Breast epithelium (tissue), 3 donors: ENCODE results near the gene WDR44.

Source experiments
- CTCF ChIP-seq, 3 donors: fragments of 450-650 bp; IDR thresholded peaks; one replicate each; pipeline ENCODE4 v1.5.1; 2016 to 2017; ENCODE audit warnings: antibody characterized with exemption in 3 of 3, mild to moderate bottlenecking in 3 of 3, moderate library complexity in 3 of 3
- POLR2A ChIP-seq: fragments of 450-650 bp; IDR thresholded peaks from one replicate; pipeline ENCODE4 v1.6.1; 2016; ENCODE audit warnings: antibody characterized with exemption, mild to moderate bottlenecking, moderate library complexity
- POLR2AphosphoS5 ChIP-seq, 3 donors: sonication (generic); formaldehyde crosslinking; IDR thresholded peaks; one replicate each; pipeline ENCODE4 v1.6.1; 2017; ENCODE audit warnings: antibody characterized with exemption in 3 of 3

- TF ChIP-seq CTCF (IDR thresholded peaks at IDR 0.05): no peak
- no peak for TF ChIP-seq POLR2AphosphoS5 (IDR thresholded peaks at IDR 0.05)
- TF ChIP-seq POLR2A: no peak
These were observed 102.4 kb downstream of the WDR44 start for GRCh38 chrX:118448273-118448783.
